GM19351 (cell line): ENCODE data around the gene CFAP97.
"Not testable (repeated sequence)": the region's sequence is repeated elsewhere in the genome, so short reads cannot be mapped to it uniquely, and the experiment has no call there.

ENCODE experiments used
- ATAC-seq: cut with Tn5 transposase; IDR thresholded peaks from one replicate; pipeline ENCODE4 v1.9.1; 2021; ENCODE audit warnings: mild to moderate bottlenecking, moderate library complexity; ENCODE audit not compliant: unreplicated experiment

CFAP97 gene

GRCh38 chr4:185142912-185143600 lies 60.7 kb downstream of the CFAP97 start, which contains the start of gene SLC25A4:
Gene SLC25A4 (plus strand): TSS chr4:185143266. CDS start chr4:185143373, 107 bp downstream.
- ATAC-seq: peak; percentile 96

GRCh38 chr4:185142564-185142911 lies 61.3 kb downstream of the CFAP97 start:
- peak; percentile 23 for ATAC-seq

GRCh38 chr4:185141777-185142176 lies 62.0 kb downstream of the CFAP97 start:
- ATAC-seq: no peak

- no peak for ATAC-seq
Measured at GRCh38 chr4:185139736-185140135, 64.1 kb downstream of the CFAP97 start.

- ATAC-seq: no peak
Measured at GRCh38 chr4:185138161-185138560, 65.6 kb downstream of the CFAP97 start.

- ATAC-seq: no peak
Measured at GRCh38 chr4:185137233-185137925, 66.4 kb downstream of the CFAP97 start.

GRCh38 chr4:185134307-185134869 lies 69.4 kb downstream of the CFAP97 start:
- peak; percentile 77 for ATAC-seq

GRCh38 chr4:185128272-185129119 lies 75.3 kb downstream of the CFAP97 start:
- peak; percentile 58 for ATAC-seq

GRCh38 chr4:185127021-185127925 lies 76.5 kb downstream of the CFAP97 start:
- no peak for ATAC-seq

- ATAC-seq: no peak
Measured at GRCh38 chr4:185124006-185124405, 79.8 kb downstream of the CFAP97 start.

GRCh38 chr4:185122681-185123345 lies 81.0 kb downstream of the CFAP97 start:
- ATAC-seq: peak; percentile 83

- ATAC-seq: no peak
Measured at GRCh38 chr4:185120631-185120946, 83.2 kb downstream of the CFAP97 start.

GRCh38 chr4:185119927-185120630 lies 83.7 kb downstream of the CFAP97 start:
- no peak for ATAC-seq

GRCh38 chr4:185119467-185119866 lies 84.3 kb downstream of the CFAP97 start:
- not testable (repeated sequence) for ATAC-seq

GRCh38 chr4:185118876-185119275 lies 84.9 kb downstream of the CFAP97 start:
- ATAC-seq: no peak

- no peak for ATAC-seq
Measured at GRCh38 chr4:185117300-185117934, 86.4 kb downstream of the CFAP97 start.

GRCh38 chr4:185115827-185116232 lies 88.0 kb downstream of the CFAP97 start:
- no peak for ATAC-seq

- no peak for ATAC-seq
Measured at GRCh38 chr4:185113340-185113739, 90.5 kb downstream of the CFAP97 start.

- ATAC-seq: no peak
Measured at GRCh38 chr4:185112104-185112503, 91.7 kb downstream of the CFAP97 start.
